DMS53 treated with DMSO at 0.1 percent for 48 hours (cell line): Measurements from ENCODE around the gene KCNJ1.
A peak's percentile ranks its signal among the peaks of the same experiment; 100 is the strongest.

Source experiments
- DNase-seq: peaks from one replicate; lab custom pipeline; 2025; ENCODE audit not compliant: unreplicated experiment; lab: John Stamatoyannopoulos, UW

KCNJ1 gene

GRCh38 chr11:128825050-128825784, 41.9 kb downstream of the KCNJ1 start:
- no peak for DNase-seq

DNA sequence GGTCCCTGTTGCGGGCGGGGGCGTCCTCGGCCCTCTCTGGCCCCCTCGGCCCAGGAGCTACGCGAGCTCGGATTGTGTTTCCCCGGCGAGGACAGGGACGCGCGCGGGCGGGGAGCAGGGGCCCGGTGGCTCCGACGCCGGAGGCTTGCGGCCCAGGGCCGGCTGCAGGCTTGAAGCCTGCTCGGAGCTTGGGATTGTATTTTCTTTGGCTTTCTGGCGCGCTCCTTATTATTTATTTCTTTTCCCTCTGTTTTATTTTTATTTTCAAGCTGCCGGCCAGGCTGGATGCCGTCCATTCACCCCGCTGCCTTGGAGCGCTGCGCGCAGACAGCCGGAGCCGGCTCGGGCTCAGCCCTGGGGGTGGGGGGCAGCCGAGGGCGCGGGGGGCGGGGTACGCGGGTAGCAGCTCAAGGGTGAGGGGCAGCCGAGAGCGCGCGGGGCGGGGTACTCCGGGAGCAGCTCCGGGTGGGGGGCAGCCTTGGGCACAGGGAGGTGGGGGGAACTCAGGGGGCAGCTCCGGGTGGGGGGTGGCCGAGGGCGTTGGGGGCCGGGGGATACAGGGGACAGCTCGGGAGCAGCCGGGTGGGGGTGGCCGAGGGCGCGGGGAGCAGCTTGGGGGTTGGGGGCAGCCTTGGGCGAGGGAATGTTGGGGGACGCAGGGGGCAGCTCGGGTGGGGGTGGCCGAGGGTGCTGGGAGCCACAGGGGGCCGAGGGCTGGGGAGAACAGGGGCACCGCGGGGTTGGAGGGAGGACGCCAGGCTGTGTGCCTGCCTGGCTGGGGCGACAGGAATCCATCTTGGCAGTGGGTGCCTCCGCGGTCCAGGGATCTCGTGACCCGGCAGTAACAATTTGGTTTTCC, 42.7 kb downstream of the KCNJ1 start:
- no peak for DNase-seq

DNA sequence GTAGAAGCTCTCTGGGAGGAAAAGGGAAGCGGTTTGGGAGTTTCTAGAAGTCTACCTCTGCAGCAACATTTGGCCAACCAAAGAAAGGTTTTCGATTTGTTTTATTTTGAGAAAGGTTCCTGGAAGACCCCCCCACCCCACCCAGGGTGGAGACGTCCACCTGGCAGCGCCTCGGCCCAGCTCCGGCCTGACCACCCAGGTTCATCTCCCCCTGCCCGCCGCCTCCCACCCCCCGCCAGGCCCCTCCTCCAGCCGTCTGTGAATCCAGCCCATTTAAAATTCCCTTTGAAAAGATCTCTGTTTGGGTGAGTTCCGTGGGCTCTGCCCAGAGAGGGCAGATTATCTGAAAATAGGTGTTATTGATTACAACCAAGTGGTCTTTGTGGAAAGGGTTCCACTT, 43.3 kb downstream of the KCNJ1 start:
- DNase-seq = no peak

GRCh38 chr11:128822130-128822529, 45.0 kb downstream of the KCNJ1 start:
- no peak for DNase-seq

DNA sequence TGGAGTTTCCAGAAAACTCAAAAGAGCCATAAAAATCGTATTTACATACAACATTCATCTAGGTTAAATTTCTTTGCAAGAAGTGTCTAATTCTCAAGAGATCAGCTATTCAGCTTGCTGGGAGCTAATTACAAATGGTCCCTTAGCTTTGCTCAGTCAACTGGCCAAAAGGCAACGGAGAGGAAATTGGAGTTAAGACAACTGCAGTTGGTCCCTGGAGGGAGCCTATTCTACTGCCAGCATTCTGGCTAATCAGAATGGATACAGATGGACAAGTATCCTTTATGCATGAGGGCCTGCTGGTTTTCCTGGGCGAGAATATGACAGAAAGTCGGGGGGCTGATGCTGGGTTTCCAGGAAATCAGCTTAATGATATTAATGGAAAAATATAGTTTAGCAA, 45.5 kb downstream of the KCNJ1 start:
- no peak for DNase-seq

- no peak for DNase-seq
Measured at GRCh38 chr11:128819198-128819597, 47.9 kb downstream of the KCNJ1 start.

GRCh38 chr11:128814856-128815705, 52.0 kb downstream of the KCNJ1 start:
- no peak for DNase-seq

GRCh38 chr11:128813729-128814128, 53.4 kb downstream of the KCNJ1 start:
- no peak for DNase-seq

DNA sequence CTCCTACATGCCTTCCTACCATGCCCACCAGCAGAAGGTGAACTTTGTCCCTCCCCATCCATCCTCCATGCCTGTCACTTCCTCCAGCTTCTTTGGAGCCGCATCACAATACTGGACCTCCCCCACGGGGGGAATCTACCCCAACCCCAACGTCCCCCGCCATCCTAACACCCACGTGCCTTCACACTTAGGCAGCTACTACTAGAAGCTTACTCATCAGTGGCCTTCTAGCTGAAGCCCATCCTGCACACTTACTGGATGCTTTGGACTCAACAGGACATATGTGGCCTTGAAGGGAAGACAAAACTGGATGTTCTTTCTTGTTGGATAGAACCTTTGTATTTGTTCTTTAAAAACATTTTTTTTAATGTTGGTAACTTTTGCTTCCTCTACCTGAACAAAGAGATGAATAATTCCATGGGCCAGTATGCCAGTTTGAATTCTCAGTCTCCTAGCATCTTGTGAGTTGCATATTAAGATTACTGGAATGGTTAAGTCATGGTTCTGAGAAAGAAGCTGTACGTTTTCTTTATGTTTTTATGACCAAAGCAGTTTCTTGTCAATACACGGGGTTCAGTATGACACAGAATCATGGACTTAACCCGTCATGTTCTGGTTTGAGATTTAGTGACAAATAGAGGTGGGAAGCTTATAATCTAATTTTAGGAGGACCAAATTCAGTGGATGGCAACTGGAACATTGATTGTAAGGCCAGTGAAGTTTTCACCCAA, 56.1 kb downstream of the KCNJ1 start:
- no peak for DNase-seq

DNA sequence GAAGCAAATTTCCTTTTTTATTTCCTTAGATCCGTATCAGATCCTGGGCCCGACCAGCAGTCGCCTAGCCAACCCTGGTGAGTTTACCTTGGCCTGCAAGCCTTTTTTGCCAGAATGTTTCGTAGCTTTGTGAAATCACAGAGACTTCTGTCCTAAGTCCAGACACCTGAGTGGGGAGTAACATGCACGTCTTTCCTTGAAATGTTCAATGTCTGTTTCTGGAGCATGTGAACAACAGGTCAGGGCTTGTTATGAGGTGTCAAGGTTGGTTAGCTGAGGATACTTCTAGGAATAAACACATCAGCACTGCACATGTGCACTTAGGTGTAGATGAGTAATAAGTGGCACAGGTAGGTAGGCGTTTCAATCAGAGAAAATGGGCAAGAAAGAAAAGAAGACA, 58.0 kb downstream of the KCNJ1 start:
- no peak for DNase-seq

DNA sequence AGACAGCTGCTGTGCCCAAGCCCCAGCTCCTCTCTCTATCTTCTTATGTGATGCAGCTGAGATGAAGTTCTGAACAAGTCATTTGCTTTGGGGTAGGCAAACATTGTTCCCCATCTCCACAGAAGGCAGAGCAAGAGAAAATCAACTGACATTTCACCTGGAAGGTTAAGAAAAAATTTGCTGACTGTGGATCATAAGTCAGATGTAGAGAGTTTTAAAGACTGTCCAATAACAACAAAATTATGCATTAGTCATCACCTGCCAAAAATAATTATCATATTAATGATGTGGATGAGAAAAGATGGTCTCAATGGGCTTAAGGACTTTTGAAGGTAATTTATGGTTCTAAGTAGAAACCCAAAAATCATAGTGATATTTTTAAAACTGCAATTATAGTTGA, 59.2 kb downstream of the KCNJ1 start:
- no peak for DNase-seq

DNA sequence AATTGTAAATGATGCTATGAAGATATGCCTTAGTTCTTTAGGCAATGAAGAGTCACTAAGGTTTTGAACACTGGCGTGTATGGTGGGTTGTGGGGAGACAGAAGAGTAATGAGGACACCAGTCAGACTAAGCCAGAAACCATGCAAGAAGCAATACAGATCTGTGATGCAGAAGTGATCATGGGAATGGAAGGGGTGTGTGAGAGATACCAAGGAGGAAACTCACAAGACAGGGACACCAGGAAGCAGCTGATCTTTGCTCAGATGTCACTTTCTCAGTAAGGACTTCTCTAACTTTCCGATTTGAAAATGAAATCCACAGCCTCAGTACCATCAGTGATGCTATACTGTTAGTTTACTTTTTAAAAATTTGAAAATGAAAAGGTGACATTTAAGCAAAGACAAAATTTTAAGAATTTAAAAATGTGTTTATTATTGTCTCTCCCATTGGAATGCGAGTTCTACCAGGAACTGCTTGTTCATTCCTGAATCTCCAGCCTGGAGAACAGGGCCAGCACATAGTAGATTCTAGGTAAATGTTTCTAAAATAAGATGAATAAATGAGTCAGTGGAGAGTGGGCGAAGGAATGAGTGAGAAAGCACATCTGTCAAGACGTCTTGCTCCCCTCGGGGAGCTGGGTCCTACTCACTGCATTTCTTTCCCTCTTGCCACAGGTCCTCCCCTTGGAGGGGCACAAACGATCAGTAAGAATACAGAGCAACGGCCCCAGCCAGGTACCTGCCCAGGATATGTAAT, 60.4 kb downstream of the KCNJ1 start:
- DNase-seq = no peak

DNA sequence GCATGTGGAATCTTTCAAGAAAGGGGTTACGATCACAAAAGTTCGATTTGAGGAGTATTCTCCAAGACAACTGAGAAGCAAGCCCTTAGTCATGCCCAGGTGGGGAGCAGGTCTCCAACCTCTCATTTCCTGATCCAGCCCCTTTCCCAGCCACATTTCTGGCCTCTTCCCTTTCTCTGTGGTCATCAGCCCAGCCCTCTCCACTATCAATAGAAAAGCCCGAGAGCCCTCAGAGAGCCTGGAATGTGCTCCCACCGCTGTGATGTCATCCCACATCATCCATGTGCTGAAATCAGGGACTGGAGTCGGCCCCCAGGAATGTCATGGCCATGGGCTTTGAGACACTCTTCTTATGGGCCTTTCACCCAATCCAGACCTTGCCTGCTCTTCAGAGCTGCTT, 62.6 kb downstream of the KCNJ1 start:
- DNase-seq = no peak

DNA sequence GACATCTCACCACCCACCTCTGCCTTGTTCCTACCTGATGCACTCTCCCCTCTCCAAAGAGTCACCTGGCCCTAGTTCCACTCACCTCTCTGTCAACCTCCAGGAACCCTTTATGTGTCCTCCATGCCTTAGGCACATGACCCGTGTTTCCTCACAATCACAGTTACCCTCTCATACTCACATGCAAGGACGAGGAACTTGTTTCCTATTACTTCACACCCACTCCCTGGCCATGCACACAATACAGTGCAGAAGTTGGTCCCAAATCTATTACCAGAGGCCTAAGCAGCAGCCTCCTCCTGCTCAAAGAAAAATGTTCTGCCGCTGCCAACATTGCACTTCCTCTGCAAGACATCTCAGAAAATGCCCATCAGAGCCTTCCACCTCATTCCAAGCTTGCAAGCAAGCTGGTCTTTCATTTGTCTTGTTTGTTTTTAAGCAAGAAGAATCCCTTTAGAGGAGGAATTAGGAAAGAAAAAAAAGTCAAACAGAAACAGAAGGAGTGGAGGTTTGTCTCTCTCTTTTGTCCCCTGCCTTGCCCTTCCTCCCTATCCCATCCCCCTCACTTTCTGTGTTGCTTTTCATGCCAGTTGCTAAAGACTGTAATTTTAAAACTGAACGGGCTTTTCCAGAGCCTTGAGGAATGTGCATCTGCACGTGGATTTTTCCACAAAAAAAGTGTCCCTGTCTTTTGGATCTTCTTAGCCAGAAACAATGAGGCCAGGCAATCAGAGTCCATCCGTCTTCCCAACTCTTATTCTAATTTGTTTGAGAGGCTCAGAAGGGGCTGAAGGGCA, 63.4 kb downstream of the KCNJ1 start:
- DNase-seq = no peak

DNA sequence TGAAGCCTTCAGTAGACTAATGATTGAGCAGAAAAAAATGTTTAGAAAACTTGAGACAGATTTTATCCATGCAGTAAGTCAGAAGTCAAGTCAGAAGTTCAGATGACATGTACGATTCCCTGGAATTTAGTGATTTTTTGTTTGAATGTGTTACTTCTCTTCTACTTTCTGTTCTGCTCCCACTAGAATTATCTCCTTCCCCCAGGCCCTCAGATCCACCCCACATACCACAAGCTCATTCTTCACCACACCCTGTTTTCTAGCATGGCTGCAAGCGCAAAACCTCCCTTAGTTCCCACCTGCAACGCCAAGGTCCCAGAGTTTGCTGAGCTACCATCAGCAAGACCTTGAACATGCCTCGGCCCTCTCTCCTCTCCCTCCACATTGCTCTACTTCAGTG, 64.1 kb downstream of the KCNJ1 start:
- no peak for DNase-seq

DNA sequence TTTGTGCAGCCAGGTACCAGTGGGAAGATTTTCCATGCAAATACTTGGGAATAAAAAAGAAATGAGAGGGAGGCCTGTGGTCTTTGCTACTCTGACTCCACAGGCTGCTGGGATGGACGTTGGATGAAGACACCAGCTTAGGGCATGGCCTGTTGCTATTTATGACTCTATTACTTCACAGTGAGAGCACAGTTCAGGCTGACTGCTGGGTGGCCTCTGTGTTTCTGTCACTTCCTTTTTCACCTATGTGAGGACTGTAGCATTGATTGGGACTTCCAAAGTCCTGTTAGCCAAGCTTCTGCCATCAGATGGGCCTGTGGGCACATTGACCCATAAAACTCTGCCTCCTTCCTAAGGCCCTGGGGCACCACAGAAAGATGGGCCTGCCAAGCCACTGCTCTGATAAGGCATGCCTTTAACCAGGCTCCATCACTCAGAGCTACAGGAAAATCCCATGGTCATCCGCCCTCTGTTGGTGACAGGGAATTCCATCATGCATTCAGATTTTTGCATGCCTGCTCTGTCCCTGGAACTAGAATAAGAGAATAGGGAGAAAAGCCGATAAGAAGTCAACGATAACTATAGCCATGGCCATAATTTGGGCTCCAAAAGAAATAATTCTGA, 64.6 kb downstream of the KCNJ1 start:
- peak; percentile 36 for DNase-seq

- DNase-seq = no peak
Measured at GRCh38 chr11:128800871-128801417, 66.2 kb downstream of the KCNJ1 start.

DNA sequence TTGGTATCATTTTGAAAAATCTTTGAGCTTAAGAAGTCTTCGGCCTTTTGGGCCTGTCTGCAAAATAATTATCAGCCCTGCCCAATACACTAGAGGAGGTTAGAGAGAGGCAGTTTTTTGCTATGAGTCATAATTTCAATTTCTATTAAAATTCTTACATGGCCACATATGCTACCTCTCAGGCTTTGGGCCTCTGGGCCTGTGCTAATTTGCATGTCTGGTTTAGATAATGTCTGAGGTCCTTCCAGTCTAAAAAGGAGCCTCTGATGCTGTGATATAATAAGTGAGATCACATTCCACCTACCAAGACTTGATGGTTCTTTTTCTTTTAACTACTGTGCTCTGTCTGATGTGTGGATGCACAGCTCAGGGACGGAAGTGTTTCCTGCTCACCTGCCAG, 70.8 kb downstream of the KCNJ1 start:
- DNase-seq = no peak

DNA sequence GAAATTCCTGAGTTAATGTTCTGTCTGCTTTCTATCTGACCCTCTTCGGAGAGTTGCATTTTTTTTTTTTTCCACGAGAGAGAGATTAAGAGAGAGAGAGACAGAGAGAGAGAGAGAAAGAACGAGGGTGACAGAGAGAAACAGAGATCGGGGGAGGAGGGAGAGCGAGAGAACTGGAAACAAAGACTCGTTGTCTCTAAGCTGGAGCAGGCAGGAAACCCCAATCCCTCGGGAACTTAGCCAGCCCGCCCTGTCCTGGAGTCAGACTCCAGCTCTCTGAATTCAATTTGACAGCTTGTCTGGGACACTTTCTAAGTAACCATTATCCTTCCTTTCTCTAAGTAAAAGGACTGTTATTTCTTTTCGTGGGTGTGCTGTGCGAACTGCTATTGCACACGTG, 76.9 kb downstream of the KCNJ1 start:
- no peak for DNase-seq
